Stimulated activated CD8-positive, alpha-beta memory T cell treated with anti-CD3 and anti-CD28 coated beads, Interleukin-12 subunit alpha, Interleukin-12 subunit beta, amount 100 ng/mL, for 1 hour (primary cell): ENCODE measurements around the gene SPG11.
"Not testable (repeated sequence)": the region's sequence is repeated elsewhere in the genome, so short reads cannot be mapped to it uniquely, and the experiment has no call there.

Source experiments
- DNase-seq: peaks from one replicate; pipeline ENCODE4 v3.0.0-alpha.2; 2020; ENCODE audit warnings: low read depth

Gene SPG11, protein sequence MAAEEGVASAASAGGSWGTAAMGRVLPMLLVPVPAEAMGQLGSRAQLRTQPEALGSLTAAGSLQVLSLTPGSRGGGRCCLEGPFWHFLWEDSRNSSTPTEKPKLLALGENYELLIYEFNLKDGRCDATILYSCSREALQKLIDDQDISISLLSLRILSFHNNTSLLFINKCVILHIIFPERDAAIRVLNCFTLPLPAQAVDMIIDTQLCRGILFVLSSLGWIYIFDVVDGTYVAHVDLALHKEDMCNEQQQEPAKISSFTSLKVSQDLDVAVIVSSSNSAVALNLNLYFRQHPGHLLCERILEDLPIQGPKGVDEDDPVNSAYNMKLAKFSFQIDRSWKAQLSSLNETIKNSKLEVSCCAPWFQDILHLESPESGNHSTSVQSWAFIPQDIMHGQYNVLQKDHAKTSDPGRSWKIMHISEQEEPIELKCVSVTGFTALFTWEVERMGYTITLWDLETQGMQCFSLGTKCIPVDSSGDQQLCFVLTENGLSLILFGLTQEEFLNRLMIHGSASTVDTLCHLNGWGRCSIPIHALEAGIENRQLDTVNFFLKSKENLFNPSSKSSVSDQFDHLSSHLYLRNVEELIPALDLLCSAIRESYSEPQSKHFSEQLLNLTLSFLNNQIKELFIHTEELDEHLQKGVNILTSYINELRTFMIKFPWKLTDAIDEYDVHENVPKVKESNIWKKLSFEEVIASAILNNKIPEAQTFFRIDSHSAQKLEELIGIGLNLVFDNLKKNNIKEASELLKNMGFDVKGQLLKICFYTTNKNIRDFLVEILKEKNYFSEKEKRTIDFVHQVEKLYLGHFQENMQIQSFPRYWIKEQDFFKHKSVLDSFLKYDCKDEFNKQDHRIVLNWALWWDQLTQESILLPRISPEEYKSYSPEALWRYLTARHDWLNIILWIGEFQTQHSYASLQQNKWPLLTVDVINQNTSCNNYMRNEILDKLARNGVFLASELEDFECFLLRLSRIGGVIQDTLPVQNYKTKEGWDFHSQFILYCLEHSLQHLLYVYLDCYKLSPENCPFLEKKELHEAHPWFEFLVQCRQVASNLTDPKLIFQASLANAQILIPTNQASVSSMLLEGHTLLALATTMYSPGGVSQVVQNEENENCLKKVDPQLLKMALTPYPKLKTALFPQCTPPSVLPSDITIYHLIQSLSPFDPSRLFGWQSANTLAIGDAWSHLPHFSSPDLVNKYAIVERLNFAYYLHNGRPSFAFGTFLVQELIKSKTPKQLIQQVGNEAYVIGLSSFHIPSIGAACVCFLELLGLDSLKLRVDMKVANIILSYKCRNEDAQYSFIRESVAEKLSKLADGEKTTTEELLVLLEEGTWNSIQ (N-terminal part only)

GRCh38 chr15:44663410-44664308, at the start of gene SPG11:
Gene SPG11, minus strand, starts transcription at chr15:44663662. Its CDS starts 15 bp downstream, at chr15:44663647.
- peak; percentile 94 for DNase-seq

GRCh38 chr15:44712346-44713005, 49.0 kb upstream of the SPG11 start:
- no peak for DNase-seq

DNA sequence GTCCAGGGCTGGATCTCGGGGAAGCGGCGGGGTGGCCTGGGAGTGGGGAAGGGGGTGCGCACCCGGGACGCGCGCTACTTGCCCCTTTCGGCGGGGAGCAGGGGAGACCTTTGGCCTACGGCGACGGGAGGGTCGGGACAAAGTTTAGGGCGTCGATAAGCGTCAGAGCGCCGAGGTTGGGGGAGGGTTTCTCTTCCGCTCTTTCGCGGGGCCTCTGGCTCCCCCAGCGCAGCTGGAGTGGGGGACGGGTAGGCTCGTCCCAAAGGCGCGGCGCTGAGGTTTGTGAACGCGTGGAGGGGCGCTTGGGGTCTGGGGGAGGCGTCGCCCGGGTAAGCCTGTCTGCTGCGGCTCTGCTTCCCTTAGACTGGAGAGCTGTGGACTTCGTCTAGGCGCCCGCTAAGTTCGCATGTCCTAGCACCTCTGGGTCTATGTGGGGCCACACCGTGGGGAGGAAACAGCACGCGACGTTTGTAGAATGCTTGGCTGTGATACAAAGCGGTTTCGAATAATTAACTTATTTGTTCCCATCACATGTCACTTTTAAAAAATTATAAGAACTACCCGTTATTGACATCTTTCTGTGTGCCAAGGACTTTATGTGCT, 48.4 kb upstream of the SPG11 start:
- no peak for DNase-seq

GRCh38 chr15:44711096-44711742, 47.8 kb upstream of the SPG11 start, which contains the start of the genes B2M and PATL2:
Gene B2M, plus strand, starts transcription at chr15:44711517. Its CDS starts 30 bp downstream, at chr15:44711547.
Gene PATL2, minus strand, starts transcription at chr15:44711323. Its CDS starts 34,833 bp downstream, at chr15:44676490.
- peak; percentile 93 for DNase-seq

- no peak for DNase-seq
These were observed 47.0 kb upstream of the SPG11 start for GRCh38 chr15:44710236-44711095.

GRCh38 chr15:44706946-44707636, 43.6 kb upstream of the SPG11 start:
- no peak for DNase-seq

DNA sequence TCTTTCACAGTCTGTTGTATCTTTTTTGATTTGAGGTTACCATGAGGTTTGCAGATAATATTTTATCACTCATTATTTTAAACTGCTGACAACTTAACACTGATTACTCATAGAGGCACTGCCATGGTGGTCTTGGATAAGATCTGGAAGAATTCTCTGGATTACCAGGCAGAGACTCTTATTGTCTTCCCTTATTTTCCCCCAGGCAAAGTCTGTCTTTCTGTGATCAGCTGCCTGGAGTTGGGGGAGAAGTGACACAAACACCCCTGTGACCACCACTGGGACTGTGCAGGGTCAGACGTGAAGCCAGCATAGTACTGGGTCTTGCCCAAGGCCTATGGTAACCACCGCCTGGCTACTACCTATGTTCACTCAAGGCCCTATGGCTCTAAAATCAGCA, 42.9 kb upstream of the SPG11 start:
- DNase-seq, result no peak

- DNase-seq, result no peak
These were observed 42.5 kb upstream of the SPG11 start for GRCh38 chr15:44705986-44706385.

- DNase-seq, result not testable (repeated sequence)
These were observed 37.2 kb upstream of the SPG11 start for GRCh38 chr15:44700676-44701075.

DNA sequence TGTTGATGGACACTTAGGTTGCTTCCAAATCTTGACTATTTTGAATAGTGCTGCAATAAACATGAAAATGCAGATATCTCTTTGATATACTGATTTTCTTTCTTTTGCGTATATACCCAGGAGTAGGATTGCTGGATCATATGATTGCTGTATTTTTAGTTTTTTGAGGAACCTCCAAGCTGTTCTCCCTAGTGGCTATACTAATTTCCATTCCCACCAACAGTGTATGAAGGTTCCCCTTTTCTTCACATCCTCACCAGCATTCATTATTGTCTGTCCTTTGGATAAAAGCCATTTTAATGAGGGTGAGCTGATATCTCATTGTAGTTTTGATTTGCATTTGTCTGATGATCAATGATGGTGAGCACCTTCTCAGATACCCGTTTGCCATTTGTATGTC, 35.2 kb upstream of the SPG11 start:
- DNase-seq, result no peak

- no peak for DNase-seq
These were observed 33.6 kb upstream of the SPG11 start for GRCh38 chr15:44697014-44697413.

GRCh38 chr15:44695294-44695693, 31.8 kb upstream of the SPG11 start:
- DNase-seq, result no peak

DNA sequence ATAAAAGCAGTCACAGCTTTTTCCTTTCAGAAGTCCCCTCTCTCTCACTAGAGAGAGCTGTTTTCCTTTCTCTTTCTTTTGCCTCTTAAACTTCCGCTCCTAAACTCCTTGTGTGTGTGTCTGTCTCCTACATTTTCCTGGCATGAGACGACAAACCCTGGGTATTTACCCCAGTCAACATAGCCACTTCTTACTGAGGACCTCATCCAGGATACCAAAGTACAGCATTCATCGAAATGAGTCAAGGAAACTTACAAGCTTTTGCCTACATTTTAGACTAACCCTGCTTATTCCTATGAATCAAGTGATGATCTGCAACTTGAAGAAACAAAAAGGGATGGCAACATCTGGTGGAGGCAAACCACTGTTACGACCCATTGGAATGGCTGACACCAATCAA, 31.0 kb upstream of the SPG11 start:
- DNase-seq, result no peak

GRCh38 chr15:44692659-44693058, 29.2 kb upstream of the SPG11 start:
- DNase-seq, result no peak

DNA sequence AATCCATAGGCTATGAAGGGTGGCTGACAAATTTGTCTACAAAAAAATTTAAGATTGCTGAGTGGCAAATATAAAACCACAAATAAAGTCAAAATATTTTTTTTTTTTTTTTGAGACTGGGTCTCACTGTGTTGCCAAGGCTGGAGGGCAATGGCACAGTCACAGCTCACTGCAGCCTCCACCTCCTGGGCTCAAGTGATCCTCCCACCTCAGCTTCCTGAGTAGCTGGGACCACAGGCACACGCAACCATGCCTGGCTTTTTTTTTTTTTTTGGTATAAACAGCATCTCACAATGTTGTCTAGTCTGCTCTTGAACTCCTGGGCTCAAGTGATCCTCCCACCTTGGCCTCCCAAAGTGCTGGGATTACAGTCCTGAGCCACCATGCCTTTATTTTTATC, 26.8 kb upstream of the SPG11 start:
- DNase-seq, result not testable (repeated sequence)

GRCh38 chr15:44689318-44689717, 25.9 kb upstream of the SPG11 start:
- DNase-seq, result not testable (repeated sequence)

GRCh38 chr15:44682809-44683682, 19.6 kb upstream of the SPG11 start:
- peak; percentile 56 for DNase-seq
